Endothelial cell (in vitro differentiated cells): ENCODE measurements around the gene C8A. TPM values are rescaled to one million over a fixed set of nuclear protein-coding genes. Genes with fewer than 3 reads are reported as not detected.

Experiments
- DNase-seq: peaks from one replicate; pipeline ENCODE4 v3.0.0; 2021; ENCODE audit warnings: low spot score
- H3K27ac Mint-ChIP-seq: one replicate; pipeline ENCODE4 v1.8.0; 2021; ENCODE audit warnings: mixed read lengths, inconsistent platforms; ENCODE audit not compliant: unreplicated experiment
- H3K27me3 Mint-ChIP-seq: one replicate; pipeline ENCODE4 v1.8.0; 2021; ENCODE audit warnings: mild to moderate bottlenecking, moderate library complexity, mixed read lengths, inconsistent platforms; ENCODE audit not compliant: unreplicated experiment
- H3K36me3 Mint-ChIP-seq: one replicate; pipeline ENCODE4 v1.8.0; 2021; ENCODE audit warnings: mild to moderate bottlenecking, low read depth, mixed read lengths, inconsistent platforms; ENCODE audit not compliant: unreplicated experiment
- H3K4me1 Mint-ChIP-seq: one replicate; pipeline ENCODE4 v1.8.0; 2021; ENCODE audit warnings: mild to moderate bottlenecking, mixed read lengths, inconsistent platforms; ENCODE audit not compliant: unreplicated experiment
- H3K4me3 Mint-ChIP-seq: one replicate; pipeline ENCODE4 v1.8.0; 2021; ENCODE audit warnings: mild to moderate bottlenecking, mixed read lengths, inconsistent platforms; ENCODE audit not compliant: unreplicated experiment
- H3K9me3 Mint-ChIP-seq: one replicate; pipeline ENCODE4 v1.8.0; 2021; ENCODE audit warnings: mixed read lengths, inconsistent platforms; ENCODE audit not compliant: unreplicated experiment
- CTCF ChIP-seq: fragments of 200-600 bp; sonication (generic); IDR thresholded peaks from one replicate; pipeline ENCODE4 v1.5.0; 2021; ENCODE audit warnings: antibody characterized with exemption; ENCODE audit not compliant: unreplicated experiment
- long read RNA-seq: library from polyadenylated mRNA; unstranded; transcript quantifications from one replicate; pipeline ENCODE4 v2.0.0, GENCODE V29; 2020; ENCODE audit not compliant: unreplicated experiment
- total RNA-seq: library from RNA; stranded (reverse); fragmentation: NEBNext Ultra II Directional; extraction: Animal tissue kit (Norgen Biotek cat#: 25700); gene quantifications from one replicate; pipeline ENCODE4 v1.2.1, GENCODE V29; 2021; ENCODE audit not compliant: unreplicated experiment

Gene C8A
- not detected for total RNA-seq
- long read RNA-seq: 0 reads

DNA sequence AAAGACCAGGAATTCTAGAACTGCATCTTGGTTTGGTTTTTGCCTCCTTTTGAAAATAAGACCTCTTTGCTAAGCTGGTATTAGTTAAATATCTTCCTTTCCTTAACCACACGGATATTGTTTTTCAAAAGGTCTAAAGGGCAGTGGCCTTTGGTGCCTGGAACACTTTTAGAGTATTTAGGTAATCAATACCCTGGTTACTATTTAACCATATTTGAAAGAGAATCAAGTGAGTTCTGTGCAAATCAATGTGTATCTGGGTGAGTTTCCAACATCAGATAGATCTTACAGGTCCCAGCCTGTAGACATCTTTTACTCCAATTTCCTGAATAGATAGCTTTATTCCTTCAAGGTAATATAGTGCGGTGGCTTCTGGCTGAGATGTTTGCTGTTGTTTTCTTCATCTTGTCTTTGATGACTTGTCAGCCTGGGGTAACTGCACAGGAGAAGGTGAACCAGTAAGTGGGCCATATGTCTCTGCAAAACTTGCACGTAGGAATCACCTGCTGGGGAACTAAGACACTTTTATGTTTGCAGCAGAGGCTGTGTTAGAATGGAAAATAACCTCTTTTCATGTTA, at the start of gene C8A:
TSS of gene C8A (plus strand) at position 277 of the 579 bp plus-strand sequence. CDS start at position 382, 105 bp downstream.
- Mint-ChIP-seq H3K27me3 (no peaks in the 10 kb centered on the region), H3K4me1 (no peaks in the 10 kb centered on the region), H3K4me3 (no peak within 1 kb of the TSS), H3K27ac (no peak within 1 kb of the TSS), H3K36me3 (no peaks in the 10 kb centered on the region), H3K9me3 (no peaks in the 10 kb centered on the region)
- DNase-seq: no peak
- no peak for TF ChIP-seq CTCF

- no peak overlapping the region for H3K27ac Mint-ChIP-seq
- no peak for DNase-seq
- no peak overlapping the region for H3K4me3 Mint-ChIP-seq
- H3K36me3 Mint-ChIP-seq: no peaks in the 10 kb centered on the region
- no peak for TF ChIP-seq CTCF
- H3K4me1 Mint-ChIP-seq: peaks cover 5% of the 10 kb centered on the region
- H3K27me3 Mint-ChIP-seq: no peaks in the 10 kb centered on the region
- H3K9me3 Mint-ChIP-seq: no peaks in the 10 kb centered on the region
Observed at GRCh38 chr1:56806804-56807203, 47.8 kb upstream of the C8A start.

GRCh38 chr1:56808410-56808809, 46.2 kb upstream of the C8A start:
- TF ChIP-seq CTCF: no peak
- H3K27ac Mint-ChIP-seq: no peak overlapping the region
- no peaks in the 10 kb centered on the region for H3K27me3 Mint-ChIP-seq
- no peak overlapping the region for H3K4me3 Mint-ChIP-seq
- no peak for DNase-seq
- peaks cover 5% of the 10 kb centered on the region for H3K4me1 Mint-ChIP-seq
- H3K9me3 Mint-ChIP-seq: no peaks in the 10 kb centered on the region
- no peaks in the 10 kb centered on the region for H3K36me3 Mint-ChIP-seq

- Mint-ChIP-seq H3K9me3 (no peaks in the 10 kb centered on the region), H3K27me3 (no peaks in the 10 kb centered on the region), H3K4me1 (no peaks in the 10 kb centered on the region), H3K27ac (no peak overlapping the region), H3K4me3 (no peak overlapping the region), H3K36me3 (no peaks in the 10 kb centered on the region)
- no peak for DNase-seq
- no peak for TF ChIP-seq CTCF
Observed at GRCh38 chr1:56811331-56811730, 43.3 kb upstream of the C8A start.

DNA sequence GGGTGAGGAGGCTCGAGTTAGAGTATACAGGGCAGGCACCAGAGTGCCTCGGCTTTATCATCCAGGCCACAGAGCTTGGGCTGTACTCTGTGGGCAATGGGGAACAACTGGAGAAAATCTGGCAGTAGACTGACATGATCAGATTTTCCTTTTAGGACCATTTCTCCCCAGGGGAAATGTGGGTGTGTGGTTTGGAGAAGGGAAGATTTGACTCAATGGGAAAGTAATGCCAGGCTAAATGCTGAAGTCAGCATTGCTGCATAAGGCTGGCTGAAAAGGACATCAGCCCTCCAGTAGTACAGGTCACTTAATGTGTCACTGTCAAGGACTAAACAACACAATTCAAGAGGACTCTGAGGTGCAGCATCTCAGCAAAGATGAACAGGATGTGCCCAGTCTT, 40.4 kb upstream of the C8A start:
- H3K27me3 Mint-ChIP-seq: no peaks in the 10 kb centered on the region
- H3K4me3 Mint-ChIP-seq: no peak overlapping the region
- H3K36me3 Mint-ChIP-seq: no peaks in the 10 kb centered on the region
- no peaks in the 10 kb centered on the region for H3K9me3 Mint-ChIP-seq
- no peak for TF ChIP-seq CTCF
- peaks cover 17% of the 10 kb centered on the region for H3K4me1 Mint-ChIP-seq
- no peak overlapping the region for H3K27ac Mint-ChIP-seq
- no peak for DNase-seq
